ENCODE results near the gene UBTD2. TPM values are rescaled to one million over a fixed set of nuclear protein-coding genes. Genes with fewer than 3 reads are reported as not detected.

The UBTD2 gene
- total and polyA plus RNA-seq, 2 experiments from 2014 or later = 17.9 to 46.3 TPM

- TF ChIP-seq, protein P1, sequence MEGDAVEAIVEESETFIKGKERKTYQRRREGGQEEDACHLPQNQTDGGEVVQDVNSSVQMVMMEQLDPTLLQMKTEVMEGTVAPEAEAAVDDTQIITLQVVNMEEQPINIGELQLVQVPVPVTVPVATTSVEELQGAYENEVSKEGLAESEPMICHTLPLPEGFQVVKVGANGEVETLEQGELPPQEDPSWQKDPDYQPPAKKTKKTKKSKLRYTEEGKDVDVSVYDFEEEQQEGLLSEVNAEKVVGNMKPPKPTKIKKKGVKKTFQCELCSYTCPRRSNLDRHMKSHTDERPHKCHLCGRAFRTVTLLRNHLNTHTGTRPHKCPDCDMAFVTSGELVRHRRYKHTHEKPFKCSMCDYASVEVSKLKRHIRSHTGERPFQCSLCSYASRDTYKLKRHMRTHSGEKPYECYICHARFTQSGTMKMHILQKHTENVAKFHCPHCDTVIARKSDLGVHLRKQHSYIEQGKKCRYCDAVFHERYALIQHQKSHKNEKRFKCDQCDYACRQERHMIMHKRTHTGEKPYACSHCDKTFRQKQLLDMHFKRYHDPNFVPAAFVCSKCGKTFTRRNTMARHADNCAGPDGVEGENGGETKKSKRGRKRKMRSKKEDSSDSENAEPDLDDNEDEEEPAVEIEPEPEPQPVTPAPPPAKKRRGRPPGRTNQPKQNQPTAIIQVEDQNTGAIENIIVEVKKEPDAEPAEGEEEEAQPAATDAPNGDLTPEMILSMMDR (conservative IDR thresholded peaks at IDR 0.05; ENCODE audit: low read depth in 2 of 2) = no peak
- TF ChIP-seq STAT1 (IDR thresholded peaks at IDR 0.05; ENCODE audit: unreplicated experiment) (no peak), JUNB (IDR thresholded peaks at IDR 0.05; ENCODE audit: unreplicated experiment) (no peak), CREB1 (CRISPR knock-in tag; IDR thresholded peaks at IDR 0.05; ENCODE audit: low read depth) (no peak), ZNF331 (CRISPR knock-in tag; IDR thresholded peaks at IDR 0.05; ENCODE audit: low read depth) (no peak), ZNF462 (CRISPR knock-in tag; IDR thresholded peaks at IDR 0.05) (no peak)
- TF ChIP-seq, protein P2, sequence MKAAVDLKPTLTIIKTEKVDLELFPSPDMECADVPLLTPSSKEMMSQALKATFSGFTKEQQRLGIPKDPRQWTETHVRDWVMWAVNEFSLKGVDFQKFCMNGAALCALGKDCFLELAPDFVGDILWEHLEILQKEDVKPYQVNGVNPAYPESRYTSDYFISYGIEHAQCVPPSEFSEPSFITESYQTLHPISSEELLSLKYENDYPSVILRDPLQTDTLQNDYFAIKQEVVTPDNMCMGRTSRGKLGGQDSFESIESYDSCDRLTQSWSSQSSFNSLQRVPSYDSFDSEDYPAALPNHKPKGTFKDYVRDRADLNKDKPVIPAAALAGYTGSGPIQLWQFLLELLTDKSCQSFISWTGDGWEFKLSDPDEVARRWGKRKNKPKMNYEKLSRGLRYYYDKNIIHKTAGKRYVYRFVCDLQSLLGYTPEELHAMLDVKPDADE (IDR thresholded peaks at IDR 0.05) = no peak
- H3K4me1 ChIP-seq (ENCODE audit: insufficient read depth) = no peaks in the 10 kb centered on the region
- no peaks in the 10 kb centered on the region for H3K27me3 ChIP-seq (ENCODE audit: insufficient read depth)
- no peaks in the 10 kb centered on the region for H3K9me2 ChIP-seq (ENCODE audit: insufficient read depth)
- no peak for ATAC-seq
- no peak overlapping the region for H2AFZ ChIP-seq
- H3K4me2 ChIP-seq = no peak overlapping the region
- peaks cover 33% of the 10 kb centered on the region for H3K36me3 Mint-ChIP-seq (ENCODE audit: low read depth)
- no peak overlapping the region for H3K4me3 ChIP-seq
- H3K27me3 Mint-ChIP-seq (ENCODE audit: insufficient read depth, low read depth, poor library complexity) = no peaks in the 10 kb centered on the region
- no peaks in the 10 kb centered on the region; the same call in 1 of the 2 replicates for H3F3A ChIP-seq (replicated peaks; ENCODE audit: low read depth)
- H3K27ac Mint-ChIP-seq = no peak overlapping the region
- no peak for DNase-seq (ENCODE audit: low spot score)
- no peaks in the 10 kb centered on the region for H3K4me1 Mint-ChIP-seq
- no peak overlapping the region for H3K27ac ChIP-seq (ENCODE audit: low read depth)
- H3K9me3 Mint-ChIP-seq = no peaks in the 10 kb centered on the region
- H4K20me1 ChIP-seq (replicated peaks; ENCODE audit: insufficient read depth) = peaks cover 23% of the 10 kb centered on the region
- H3K4me3 Mint-ChIP-seq = no peak overlapping the region
- H3K79me2 ChIP-seq (replicated peaks; ENCODE audit: insufficient read depth) = peaks cover 10% of the 10 kb centered on the region
- peaks cover 25% of the 10 kb centered on the region for H3K36me3 ChIP-seq (ENCODE audit: insufficient read depth)
Measured at GRCh38 chr5:172209714-172210113, 73.8 kb downstream of the UBTD2 start.

Data from GM23338 (cell line).